HFFc6 (cell line): ENCODE measurements around the gene KRTAP10-10. TPM values are rescaled to one million over a fixed set of nuclear protein-coding genes. Genes with fewer than 3 reads are reported as not detected.
A peak's percentile ranks its signal among the peaks of the same experiment; 100 is the strongest.

ENCODE experiments used
- DNase-seq: peaks from one replicate; pipeline ENCODE4 v3.0.0-alpha.2; 2018
- H3K27ac Mint-ChIP-seq: 2 replicates; pipeline ENCODE4 v1.8.0; 2020; ENCODE audit warnings: mild to moderate bottlenecking, mixed read lengths
- H3K27me3 Mint-ChIP-seq: 2 replicates; pipeline ENCODE4 v1.8.0; 2021; ENCODE audit warnings: mild to moderate bottlenecking, moderate library complexity, mixed read lengths; ENCODE audit not compliant: insufficient read depth
- H3K36me3 Mint-ChIP-seq: 2 replicates; pipeline ENCODE4 v1.8.0; 2021; ENCODE audit warnings: low read depth, mixed read lengths
- H3K4me1 Mint-ChIP-seq: 2 replicates; pipeline ENCODE4 v1.8.0; 2020; ENCODE audit warnings: low read depth, mixed read lengths
- H3K4me3 Mint-ChIP-seq: 2 replicates; pipeline ENCODE4 v1.8.0; 2020; ENCODE audit warnings: mild to moderate bottlenecking, moderate library complexity, mixed read lengths
- H3K9me3 Mint-ChIP-seq: 2 replicates; pipeline ENCODE4 v1.8.0; 2020; ENCODE audit warnings: mild to moderate bottlenecking, mixed read lengths
- total RNA-seq, 6 experiments: library from RNA; stranded (reverse); fragmentation: NEBNext Ultra II Directional; extraction: Animal tissue kit (Norgen Biotek cat#: 25700); gene quantifications; 2 replicates in 1 of 6; 3 replicates in 5 of 6; pipeline ENCODE4 v1.2.3, GENCODE V29; 2021
- TF ChIP-seq, protein P1 (sequence below): fragments of 200-600 bp; sonication (generic); IDR thresholded peaks from 2 replicates; pipeline ENCODE4 v1.5.0; 2021; ENCODE audit warnings: antibody characterized with exemption, mild to moderate bottlenecking

KRTAP10-10 gene
- total RNA-seq, 6 experiments from 2014 or later = not detected

DNA sequence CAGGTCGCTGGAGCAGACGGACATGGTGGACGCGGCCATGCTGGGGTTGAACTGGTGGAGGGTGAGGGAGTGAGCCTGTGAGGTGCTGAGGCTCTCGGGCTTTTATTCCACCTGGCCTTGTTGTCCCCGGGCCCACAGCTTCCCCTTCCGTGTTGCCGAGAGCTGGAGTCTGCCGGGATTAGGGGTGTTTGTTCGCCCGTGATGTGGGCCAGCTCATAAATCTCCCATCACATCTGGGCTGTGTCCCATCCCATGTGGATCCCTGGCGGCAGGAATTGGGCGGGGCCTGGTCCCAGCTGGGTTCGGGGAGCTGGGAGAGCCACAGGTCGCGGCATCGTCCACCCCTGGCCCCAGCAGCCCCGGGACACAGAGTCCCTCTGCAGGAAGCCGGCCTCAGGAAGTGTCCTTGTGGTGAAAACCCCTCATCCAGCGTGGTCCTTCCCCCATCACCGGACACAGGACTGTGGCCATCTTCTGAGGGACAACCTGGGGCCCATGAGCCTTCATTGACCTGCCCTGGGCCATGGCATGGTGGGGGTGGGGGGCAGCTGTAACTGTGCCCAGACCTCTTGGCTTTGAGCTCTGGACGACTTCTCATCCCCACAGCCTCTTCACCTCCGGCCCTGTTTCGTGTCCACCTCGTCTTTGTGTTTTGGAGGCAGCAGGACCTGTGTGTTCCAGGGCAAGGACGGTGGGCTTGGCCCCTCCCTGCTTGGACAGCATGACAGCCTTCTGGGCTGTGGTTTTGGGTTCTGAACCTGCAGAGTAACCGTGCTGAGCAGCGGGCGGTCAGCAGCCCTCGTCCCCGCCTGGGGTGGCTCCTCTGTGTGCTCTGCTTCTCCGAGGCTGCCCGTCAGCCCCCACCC, 44.5 kb upstream of the KRTAP10-10 start, which contains the start of gene KRTAP10-6:
TSS of gene KRTAP10-6 (minus strand) at position 60 of the 866 bp plus-strand sequence. CDS start at position 39, 21 bp downstream.
- Mint-ChIP-seq H3K4me3 (no peak within 1 kb of the TSS), H3K4me1 (peaks cover 9% of the 10 kb centered on the region; the same call in 1 of the 2 replicates), H3K27me3 (peaks cover 8% of the 10 kb centered on the region), H3K27ac (no peak within 1 kb of the TSS), H3K9me3 (peaks cover 5% of the 10 kb centered on the region; the same call in 1 of the 2 replicates), H3K36me3 (no peaks in the 10 kb centered on the region)
- no peak for DNase-seq
- TF ChIP-seq, protein P1, sequence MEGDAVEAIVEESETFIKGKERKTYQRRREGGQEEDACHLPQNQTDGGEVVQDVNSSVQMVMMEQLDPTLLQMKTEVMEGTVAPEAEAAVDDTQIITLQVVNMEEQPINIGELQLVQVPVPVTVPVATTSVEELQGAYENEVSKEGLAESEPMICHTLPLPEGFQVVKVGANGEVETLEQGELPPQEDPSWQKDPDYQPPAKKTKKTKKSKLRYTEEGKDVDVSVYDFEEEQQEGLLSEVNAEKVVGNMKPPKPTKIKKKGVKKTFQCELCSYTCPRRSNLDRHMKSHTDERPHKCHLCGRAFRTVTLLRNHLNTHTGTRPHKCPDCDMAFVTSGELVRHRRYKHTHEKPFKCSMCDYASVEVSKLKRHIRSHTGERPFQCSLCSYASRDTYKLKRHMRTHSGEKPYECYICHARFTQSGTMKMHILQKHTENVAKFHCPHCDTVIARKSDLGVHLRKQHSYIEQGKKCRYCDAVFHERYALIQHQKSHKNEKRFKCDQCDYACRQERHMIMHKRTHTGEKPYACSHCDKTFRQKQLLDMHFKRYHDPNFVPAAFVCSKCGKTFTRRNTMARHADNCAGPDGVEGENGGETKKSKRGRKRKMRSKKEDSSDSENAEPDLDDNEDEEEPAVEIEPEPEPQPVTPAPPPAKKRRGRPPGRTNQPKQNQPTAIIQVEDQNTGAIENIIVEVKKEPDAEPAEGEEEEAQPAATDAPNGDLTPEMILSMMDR = no peak

DNA sequence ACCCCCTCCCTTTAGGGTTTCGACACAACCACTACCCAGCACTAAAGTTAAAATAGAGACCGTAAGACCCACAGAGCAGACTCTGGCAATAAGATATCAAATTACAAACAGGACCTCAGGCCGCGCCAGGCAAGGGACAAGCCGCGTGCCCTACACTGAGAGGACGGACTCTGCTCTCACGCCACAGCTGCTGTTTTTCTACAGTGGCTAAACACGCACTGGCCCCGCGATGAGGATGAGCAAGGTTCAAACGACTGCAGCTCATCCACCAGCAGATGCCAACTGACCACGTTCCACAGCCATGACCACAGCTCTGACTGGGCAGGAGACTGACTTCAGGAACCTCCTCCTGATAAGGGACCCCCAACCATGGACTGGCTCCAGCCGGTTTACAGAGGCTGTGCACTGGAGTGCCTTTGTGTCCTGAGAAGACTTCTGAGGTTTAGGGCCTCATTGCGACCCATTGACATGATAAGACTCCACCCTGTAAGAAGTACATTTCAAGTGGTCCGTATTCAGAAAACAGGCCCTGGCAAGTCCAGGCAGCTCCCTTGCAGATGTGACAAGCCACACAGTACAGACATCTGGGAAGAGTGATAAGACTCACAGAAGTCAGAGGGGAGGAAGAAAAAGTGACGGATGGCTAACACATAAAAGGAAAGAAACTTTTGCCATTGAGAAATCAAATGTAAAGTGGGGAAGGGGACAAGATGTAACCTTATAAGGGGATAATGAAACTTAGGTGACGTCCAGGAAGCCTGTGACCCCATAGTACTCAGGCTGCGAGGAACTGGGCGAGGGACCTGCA, 43.4 kb upstream of the KRTAP10-10 start:
- H3K4me1 Mint-ChIP-seq = peaks cover 9% of the 10 kb centered on the region; the same call in 1 of the 2 replicates
- H3K27ac Mint-ChIP-seq = no peak overlapping the region
- no peak overlapping the region for H3K4me3 Mint-ChIP-seq
- peaks cover 8% of the 10 kb centered on the region for H3K27me3 Mint-ChIP-seq
- TF ChIP-seq, protein P1 = no peak
- H3K36me3 Mint-ChIP-seq = no peaks in the 10 kb centered on the region
- H3K9me3 Mint-ChIP-seq = peaks cover 5% of the 10 kb centered on the region
- no peak for DNase-seq

DNA sequence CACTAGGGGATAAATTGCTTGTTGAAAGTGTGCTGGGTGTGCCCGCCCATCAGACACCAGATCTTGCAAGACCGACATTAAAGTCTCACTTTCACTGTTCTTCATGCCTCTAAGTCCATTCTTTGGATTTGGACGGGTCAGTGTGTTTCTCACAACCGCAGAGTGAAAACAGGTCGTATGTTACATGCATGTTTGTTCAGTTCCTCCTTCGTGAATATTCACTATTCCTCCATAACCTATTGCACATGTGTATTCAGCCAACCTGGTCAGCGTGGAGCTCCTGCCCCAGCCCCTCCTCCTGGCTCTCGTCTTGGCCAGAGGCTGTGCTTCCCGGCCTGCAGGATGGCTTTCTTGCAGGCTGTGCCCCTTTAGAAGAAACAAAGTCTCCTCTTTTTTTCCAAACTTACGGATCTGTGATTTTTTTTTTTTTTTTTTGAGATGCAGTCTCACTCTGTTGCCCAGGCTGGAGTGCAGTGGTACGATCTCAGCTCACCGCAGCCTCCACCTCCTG, 42.7 kb upstream of the KRTAP10-10 start:
- H3K4me1 Mint-ChIP-seq = peaks cover 9% of the 10 kb centered on the region; the same call in 1 of the 2 replicates
- no peak for DNase-seq
- TF ChIP-seq, protein P1 = no peak
- no peaks in the 10 kb centered on the region for H3K36me3 Mint-ChIP-seq
- peaks cover 2% of the 10 kb centered on the region for H3K9me3 Mint-ChIP-seq
- H3K4me3 Mint-ChIP-seq = no peak overlapping the region
- no peak overlapping the region for H3K27ac Mint-ChIP-seq
- peaks cover 9% of the 10 kb centered on the region for H3K27me3 Mint-ChIP-seq

DNA sequence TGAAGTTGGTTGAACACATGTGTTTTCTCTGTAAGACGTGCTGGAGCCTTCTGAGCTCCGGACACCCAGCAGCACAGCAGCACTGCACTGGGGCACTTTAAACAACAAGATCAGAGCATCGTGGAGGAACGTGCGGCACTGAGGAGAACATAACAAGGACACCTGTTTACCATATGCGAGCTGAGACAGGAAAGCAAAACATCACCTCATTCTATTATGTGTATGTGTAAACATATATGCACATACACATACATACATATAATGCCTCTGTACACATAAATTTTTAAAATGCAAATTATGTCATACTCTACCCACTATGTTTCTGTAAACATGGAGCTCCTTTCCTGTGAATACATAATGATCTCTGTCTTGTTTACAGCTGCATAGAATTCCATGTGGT, 41.6 kb upstream of the KRTAP10-10 start:
- H3K27ac Mint-ChIP-seq = no peak overlapping the region
- H3K9me3 Mint-ChIP-seq = no peaks in the 10 kb centered on the region; the same call in none of the 2 replicates
- H3K27me3 Mint-ChIP-seq = peaks cover 14% of the 10 kb centered on the region
- H3K36me3 Mint-ChIP-seq = no peaks in the 10 kb centered on the region
- no peak overlapping the region for H3K4me3 Mint-ChIP-seq
- peaks cover 9% of the 10 kb centered on the region; the same call in 1 of the 2 replicates for H3K4me1 Mint-ChIP-seq
- TF ChIP-seq, protein P1 = no peak
- no peak for DNase-seq

DNA sequence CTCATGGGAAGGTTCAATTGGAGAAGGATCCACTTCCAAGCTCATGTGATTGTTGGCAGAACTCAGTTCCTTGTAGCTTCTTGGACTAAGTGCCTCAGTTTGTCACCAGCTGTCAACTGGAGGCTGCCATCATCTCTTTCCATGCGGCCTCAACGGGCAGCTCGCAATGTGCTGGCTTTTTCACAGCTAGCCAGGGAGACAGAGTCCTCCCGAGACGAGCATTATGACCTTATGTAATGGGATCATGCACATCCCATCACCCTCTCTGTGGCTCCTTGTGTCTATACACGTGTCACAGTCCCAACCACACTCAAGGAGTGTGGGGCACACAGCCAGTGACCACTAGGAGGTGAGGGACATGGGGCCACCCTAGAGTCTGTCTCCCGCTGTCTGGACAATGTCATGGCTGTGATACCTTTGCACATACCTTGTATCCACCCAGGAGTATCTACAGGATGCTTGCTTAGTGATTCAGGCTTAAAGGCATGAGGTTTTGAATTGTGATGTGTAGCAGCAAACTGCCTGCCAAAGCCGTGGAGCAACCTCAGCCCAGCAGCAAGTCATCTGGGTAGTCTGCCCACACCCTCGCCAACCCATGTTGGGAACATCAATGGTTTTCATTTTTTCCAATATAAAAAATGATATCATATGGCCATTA, 41.0 kb upstream of the KRTAP10-10 start:
- Mint-ChIP-seq H3K4me1 (peaks cover 9% of the 10 kb centered on the region; the same call in 1 of the 2 replicates), H3K9me3 (no peaks in the 10 kb centered on the region; the same call in none of the 2 replicates), H3K27me3 (peaks cover 16% of the 10 kb centered on the region), H3K27ac (no peak overlapping the region), H3K4me3 (no peak overlapping the region), H3K36me3 (no peaks in the 10 kb centered on the region)
- TF ChIP-seq, protein P1 = 0 out of 2 replicates have a peak, but pooled peaks have one; percentile 9
- no peak for DNase-seq
